PC-9 (cell line): ENCODE measurements around the gene GABRB1. TPM values are rescaled to one million over a fixed set of nuclear protein-coding genes. Genes with fewer than 3 reads are reported as not detected.

Experiments used
- BruUV-seq: library from RNA; stranded (reverse); fragments of 400-500 nt; replicated peaks from 2 replicates; lab custom pipeline; 2021; lab: Mats Ljungman, UMichigan
- CTCF ChIA-PET: fragments of 300-600 bp; sonication (Branson Sonifier 250); formaldehyde crosslinking; loops from one replicate; lab custom pipeline; 2022; ENCODE audit warnings: antibody characterized with exemption; lab: Charles Lee
- POLR2A ChIA-PET: fragments of 300-600 bp; sonication (Branson Sonifier 250); formaldehyde crosslinking; loops from one replicate; lab custom pipeline; 2022; ENCODE audit warnings: antibody characterized with exemption; ENCODE audit not compliant: unreplicated experiment; lab: Charles Lee
- DNase-seq, 2 experiments: peaks; one replicate each; pipeline versions ENCODE4 v3.0.0 to v3.0.0-alpha.2; 2015 to 2022; ENCODE audit warnings: mixed read lengths in 1 of 2
- H2AFZ ChIP-seq: fragments of 200-600 bp; sonication (generic); 2 replicates; pipeline ENCODE4 v1.8.1; 2017; ENCODE audit warnings: antibody characterized with exemption
- H3F3A ChIP-seq: fragments of 200-600 bp; sonication (generic); 2 replicates; pipeline ENCODE4 v1.8.1; 2017; ENCODE audit warnings: antibody characterized with exemption, mild to moderate bottlenecking, low read depth; ENCODE audit not compliant: insufficient read depth
- H3K27ac ChIP-seq: fragments of 200-600 bp; sonication (generic); 2 replicates; pipeline ENCODE4 v1.6.1; 2016; ENCODE audit warnings: mixed run types
- H3K27me3 ChIP-seq: fragments of 200-600 bp; sonication (generic); 2 replicates; pipeline ENCODE4 v1.6.1; 2016; ENCODE audit warnings: low read depth, mixed run types; ENCODE audit not compliant: insufficient read depth
- H3K36me3 ChIP-seq: fragments of 200-600 bp; sonication (generic); 2 replicates; pipeline ENCODE4 v1.6.1; 2016; ENCODE audit warnings: low read depth, mixed run types
- H3K4me1 ChIP-seq: fragments of 200-600 bp; sonication (generic); replicated peaks from 2 replicates; pipeline ENCODE4 v1.6.1; 2016; ENCODE audit warnings: mixed run types; ENCODE audit not compliant: insufficient read depth
- H3K4me2 ChIP-seq: fragments of 200-600 bp; sonication (generic); 2 replicates; pipeline ENCODE4 v1.6.1; 2017; ENCODE audit warnings: mixed run types
- H3K4me3 ChIP-seq: fragments of 200-600 bp; sonication (generic); 2 replicates; pipeline ENCODE4 v1.6.1; 2016; ENCODE audit warnings: mixed run types
- H3K79me2 ChIP-seq: fragments of 200-600 bp; sonication (generic); 2 replicates; pipeline ENCODE4 v1.6.1; 2017; ENCODE audit warnings: low read depth, mixed run types
- H3K9me2 ChIP-seq: fragments of 200-600 bp; sonication (generic); 2 replicates; pipeline ENCODE4 v1.8.1; 2017; ENCODE audit warnings: mild to moderate bottlenecking; ENCODE audit not compliant: insufficient read depth
- H3K9me3 ChIP-seq: fragments of 200-600 bp; sonication (generic); 2 replicates; pipeline ENCODE4 v1.8.1; 2016; ENCODE audit warnings: low read depth; ENCODE audit not compliant: insufficient read depth
- H4K20me1 ChIP-seq: fragments of 200-600 bp; sonication (generic); 2 replicates; pipeline ENCODE4 v1.8.1; 2017; ENCODE audit not compliant: insufficient read depth
- CTCF ChIP-seq: fragments of 200-600 bp; sonication (generic); conservative IDR thresholded peaks from 2 replicates; pipeline ENCODE4 v1.6.1; 2017; ENCODE audit warnings: mixed run types, antibody characterized with exemption, mild to moderate bottlenecking, moderate library complexity
- EZH2 ChIP-seq: fragments of 200-600 bp; sonication (generic); IDR thresholded peaks from 2 replicates; pipeline ENCODE4 v1.8.0; 2017; ENCODE audit warnings: antibody characterized with exemption, low read depth
- intact Hi-C: fragments of 100-400 bp; cut with micrococcal nuclease; formaldehyde crosslinking; loops from one replicate; pipeline ENCODE4 v1.10.0; 2022; ENCODE audit not compliant: unreplicated experiment
- total RNA-seq: library from RNA; stranded (reverse); gene quantifications from 2 replicates; pipeline ENCODE4 v1.2.3, GENCODE V29; 2021

GABRB1 gene
- total RNA-seq, 1 experiment from 2014 or later: not detected

GRCh38 chr4:47309165-47309564 is 277.8 kb downstream of the GABRB1 start:
- intact Hi-C loops: no loop called here

GRCh38 chr4:47312170-47312569 is 280.8 kb downstream of the GABRB1 start:
- Histone ChIP-seq H3K9me3 (no peaks in the 10 kb centered on the region), H3K4me2 (no peak overlapping the region), H3K36me3 (no peaks in the 10 kb centered on the region), H4K20me1 (no peaks in the 10 kb centered on the region), H2AFZ (no peak overlapping the region), H3K27ac (no peak overlapping the region), H3F3A (no peaks in the 10 kb centered on the region), H3K4me3 (no peak overlapping the region), H3K4me1 (no peaks in the 10 kb centered on the region), H3K9me2 (no peaks in the 10 kb centered on the region; the same call in 1 of the 2 replicates), H3K27me3 (no peaks in the 10 kb centered on the region), H3K79me2 (no peaks in the 10 kb centered on the region)
- intact Hi-C loops: no loop called here
- no peak for DNase-seq
- CTCF ChIA-PET: no interaction called here
- no peak for TF ChIP-seq EZH2
- no peak for TF ChIP-seq CTCF
- POLR2A ChIA-PET: no interaction called here
- BruUV-seq: no TSS peak

More at GRCh38 chr4:47309165-47309564, 277.8 kb downstream of the GABRB1 start:
- H3K27ac ChIP-seq: no peak overlapping the region
- H3K4me2 ChIP-seq: no peak overlapping the region
- H3K36me3 ChIP-seq: no peaks in the 10 kb centered on the region
- no peak overlapping the region for H3K4me3 ChIP-seq
- no peaks in the 10 kb centered on the region for H3K79me2 ChIP-seq
- BruUV-seq: no TSS peak
- peaks cover 4% of the 10 kb centered on the region; the same call in 1 of the 2 replicates for H3K9me2 ChIP-seq
- H3F3A ChIP-seq: no peaks in the 10 kb centered on the region
- H3K27me3 ChIP-seq: no peaks in the 10 kb centered on the region
- no peaks in the 10 kb centered on the region for H4K20me1 ChIP-seq
- H3K4me1 ChIP-seq: no peaks in the 10 kb centered on the region
- no peaks in the 10 kb centered on the region for H3K9me3 ChIP-seq
- POLR2A ChIA-PET: no interaction called here
- no peak for TF ChIP-seq CTCF
- no peak for TF ChIP-seq EZH2
- CTCF ChIA-PET: no interaction called here
- no peak for DNase-seq
- H2AFZ ChIP-seq: no peak overlapping the region

- DNase-seq: no peak
- Histone ChIP-seq H3K36me3 (no peaks in the 10 kb centered on the region), H4K20me1 (no peaks in the 10 kb centered on the region), H3K27ac (no peak overlapping the region), H3K4me2 (no peak overlapping the region), H2AFZ (no peak overlapping the region), H3K79me2 (no peaks in the 10 kb centered on the region), H3F3A (no peaks in the 10 kb centered on the region), H3K9me3 (no peaks in the 10 kb centered on the region), H3K4me3 (no peak overlapping the region), H3K9me2 (no peaks in the 10 kb centered on the region; the same call in 1 of the 2 replicates), H3K4me1 (no peaks in the 10 kb centered on the region), H3K27me3 (no peaks in the 10 kb centered on the region)
- CTCF ChIA-PET: no interaction called here
- POLR2A ChIA-PET: no interaction called here
- BruUV-seq: no TSS peak
- intact Hi-C loops: no loop called here
- TF ChIP-seq CTCF: no peak
- TF ChIP-seq EZH2: no peak
Measured at GRCh38 chr4:47313384-47313783, 282.0 kb downstream of the GABRB1 start.
